DND-41 (cell line): ENCODE measurements around the gene FAM200C.

ENCODE experiments used
- ATAC-seq: fragments of 200-7000 bp; cut with Tn5 transposase; 3 replicates; pipeline ENCODE4 v1.9.1; 2021; ENCODE audit warnings: low read depth; ENCODE audit not compliant: insufficient read depth
- DNase-seq: peaks from one replicate; pipeline ENCODE4 v3.0.0-alpha.2; 2020
- H2AFZ ChIP-seq: 2 replicates; pipeline ENCODE4 v1.6.0; 2012; ENCODE audit warnings: low read depth, low read length
- H3K27ac ChIP-seq: 2 replicates; pipeline ENCODE4 v1.5.1; 2012; ENCODE audit warnings: low read length, inconsistent platforms
- H3K27me3 ChIP-seq: fragments of 200-600 bp; sonication (generic); 2 replicates; pipeline ENCODE4 v1.6.0; 2012; ENCODE audit warnings: low read length, mild to moderate bottlenecking, inconsistent platforms; ENCODE audit not compliant: insufficient read depth, poor library complexity
- H3K36me3 ChIP-seq: 2 replicates; pipeline ENCODE4 v1.5.1; 2012; ENCODE audit warnings: low read length, inconsistent platforms; ENCODE audit not compliant: insufficient read depth
- H3K4me1 ChIP-seq: 2 replicates; pipeline ENCODE4 v1.5.1; 2012; ENCODE audit warnings: mild to moderate bottlenecking, low read length; ENCODE audit not compliant: insufficient read depth
- H3K4me2 ChIP-seq: 2 replicates; pipeline ENCODE4 v1.6.0; 2012; ENCODE audit warnings: mild to moderate bottlenecking, moderate library complexity, low read length, inconsistent platforms; ENCODE audit not compliant: insufficient read depth
- H3K4me3 ChIP-seq, 2 experiments: fragments of 200-600 bp in 1 of 2; shearing (Covaris generic) in 1 of 2; 2 replicates each; pipeline ENCODE4 v1.5.1; 2012 to 2016; ENCODE audit warnings: inconsistent platforms in 2 of 2, low read length in 2 of 2, mild to moderate bottlenecking in 2 of 2, low read depth in 1 of 2, moderate library complexity in 1 of 2
- H3K79me2 ChIP-seq: 2 replicates; pipeline ENCODE4 v1.6.0; 2012; ENCODE audit warnings: low read length, inconsistent platforms; ENCODE audit not compliant: insufficient read depth
- H3K9ac ChIP-seq: 2 replicates; pipeline ENCODE4 v1.6.0; 2012; ENCODE audit warnings: low read depth, mild to moderate bottlenecking, inconsistent platforms, low read length, moderate library complexity
- H3K9me3 ChIP-seq: 2 replicates; pipeline ENCODE4 v1.5.1; 2012; ENCODE audit warnings: low read length, moderate library complexity, mild to moderate bottlenecking, inconsistent platforms; ENCODE audit not compliant: insufficient read depth, severe bottlenecking
- H4K20me1 ChIP-seq: 2 replicates; pipeline ENCODE4 v1.6.0; 2012; ENCODE audit warnings: low read length; ENCODE audit not compliant: insufficient read depth
- EZH2 ChIP-seq: IDR thresholded peaks from 3 replicates; pipeline ENCODE4 v1.6.1; 2012; ENCODE audit warnings: borderline replicate concordance, low read depth, mild to moderate bottlenecking, moderate library complexity, low read length, inconsistent platforms; ENCODE audit not compliant: severe bottlenecking
- TF ChIP-seq, protein P1 (sequence below): IDR thresholded peaks from 2 replicates; pipeline ENCODE4 v1.5.1; 2012; ENCODE audit warnings: borderline replicate concordance, low read length, moderate library complexity, mild to moderate bottlenecking; ENCODE audit not compliant: poor library complexity, severe bottlenecking; ENCODE audit errors: extremely low read depth

The FAM200C gene

DNA sequence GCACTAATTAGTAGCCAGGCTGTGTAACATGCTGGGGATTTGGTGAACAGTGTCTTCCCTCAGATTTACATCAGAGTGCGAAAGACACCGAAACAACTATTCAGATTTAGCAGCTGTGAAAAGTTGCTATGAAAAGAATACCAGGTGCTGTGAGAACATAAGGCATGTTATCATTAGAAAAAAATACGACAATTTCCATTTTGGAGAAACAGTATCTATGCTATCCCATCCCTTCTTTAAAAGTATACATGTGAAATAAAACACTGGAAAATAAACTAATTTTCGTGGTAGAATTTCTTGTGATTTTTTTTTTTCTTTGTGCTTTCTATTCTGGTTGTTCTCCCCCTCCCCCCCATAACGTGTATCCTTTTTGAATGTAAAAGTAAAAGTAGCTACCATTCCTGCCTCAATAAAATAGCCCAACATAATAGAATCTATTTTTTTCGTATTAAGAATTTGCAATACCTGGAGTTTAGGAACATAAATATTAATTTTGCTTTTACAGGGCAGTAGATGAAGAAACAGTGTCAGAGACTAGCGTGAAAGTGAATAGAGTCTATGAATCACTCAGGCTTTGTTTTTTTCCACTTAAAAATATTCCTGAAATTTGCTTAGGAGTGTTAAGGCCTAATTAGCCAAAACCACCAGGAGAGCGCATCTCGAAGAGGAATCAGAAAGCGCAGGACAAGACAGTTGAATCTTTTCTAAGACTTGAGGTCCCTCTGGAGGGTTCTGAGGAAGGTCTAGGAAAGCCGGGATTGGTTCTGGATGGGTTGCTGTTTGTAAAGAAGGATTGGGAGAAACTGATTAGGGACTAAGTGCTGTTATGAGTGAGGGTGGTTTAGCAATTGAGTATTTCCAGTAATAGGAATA, 19.8 kb upstream of the FAM200C start:
- H3K4me2 ChIP-seq: peak overlapping the region; percentile 78
- DNase-seq: no peak
- peaks cover 75% of the 10 kb centered on the region for H3K79me2 ChIP-seq
- H3K27ac ChIP-seq: peak overlapping the region; percentile 87
- ATAC-seq: 0 out of 3 replicates have a peak, but pooled peaks have one; percentile 2
- no peaks in the 10 kb centered on the region for H3K9me3 ChIP-seq
- H3K27me3 ChIP-seq: no peaks in the 10 kb centered on the region
- no peak for TF ChIP-seq EZH2
- TF ChIP-seq, protein P1, sequence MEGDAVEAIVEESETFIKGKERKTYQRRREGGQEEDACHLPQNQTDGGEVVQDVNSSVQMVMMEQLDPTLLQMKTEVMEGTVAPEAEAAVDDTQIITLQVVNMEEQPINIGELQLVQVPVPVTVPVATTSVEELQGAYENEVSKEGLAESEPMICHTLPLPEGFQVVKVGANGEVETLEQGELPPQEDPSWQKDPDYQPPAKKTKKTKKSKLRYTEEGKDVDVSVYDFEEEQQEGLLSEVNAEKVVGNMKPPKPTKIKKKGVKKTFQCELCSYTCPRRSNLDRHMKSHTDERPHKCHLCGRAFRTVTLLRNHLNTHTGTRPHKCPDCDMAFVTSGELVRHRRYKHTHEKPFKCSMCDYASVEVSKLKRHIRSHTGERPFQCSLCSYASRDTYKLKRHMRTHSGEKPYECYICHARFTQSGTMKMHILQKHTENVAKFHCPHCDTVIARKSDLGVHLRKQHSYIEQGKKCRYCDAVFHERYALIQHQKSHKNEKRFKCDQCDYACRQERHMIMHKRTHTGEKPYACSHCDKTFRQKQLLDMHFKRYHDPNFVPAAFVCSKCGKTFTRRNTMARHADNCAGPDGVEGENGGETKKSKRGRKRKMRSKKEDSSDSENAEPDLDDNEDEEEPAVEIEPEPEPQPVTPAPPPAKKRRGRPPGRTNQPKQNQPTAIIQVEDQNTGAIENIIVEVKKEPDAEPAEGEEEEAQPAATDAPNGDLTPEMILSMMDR: no peak
- H4K20me1 ChIP-seq: peaks cover 5% of the 10 kb centered on the region; the same call in 1 of the 2 replicates
- peak overlapping the region; percentile 75 for H3K9ac ChIP-seq
- peak overlapping the region; percentile 69 to 80; a peak in 3 of 4 replicates for H3K4me3 ChIP-seq
- H3K4me1 ChIP-seq: peaks cover 64% of the 10 kb centered on the region
- peak overlapping the region; percentile 63 for H2AFZ ChIP-seq
- peaks cover 35% of the 10 kb centered on the region for H3K36me3 ChIP-seq

DNA sequence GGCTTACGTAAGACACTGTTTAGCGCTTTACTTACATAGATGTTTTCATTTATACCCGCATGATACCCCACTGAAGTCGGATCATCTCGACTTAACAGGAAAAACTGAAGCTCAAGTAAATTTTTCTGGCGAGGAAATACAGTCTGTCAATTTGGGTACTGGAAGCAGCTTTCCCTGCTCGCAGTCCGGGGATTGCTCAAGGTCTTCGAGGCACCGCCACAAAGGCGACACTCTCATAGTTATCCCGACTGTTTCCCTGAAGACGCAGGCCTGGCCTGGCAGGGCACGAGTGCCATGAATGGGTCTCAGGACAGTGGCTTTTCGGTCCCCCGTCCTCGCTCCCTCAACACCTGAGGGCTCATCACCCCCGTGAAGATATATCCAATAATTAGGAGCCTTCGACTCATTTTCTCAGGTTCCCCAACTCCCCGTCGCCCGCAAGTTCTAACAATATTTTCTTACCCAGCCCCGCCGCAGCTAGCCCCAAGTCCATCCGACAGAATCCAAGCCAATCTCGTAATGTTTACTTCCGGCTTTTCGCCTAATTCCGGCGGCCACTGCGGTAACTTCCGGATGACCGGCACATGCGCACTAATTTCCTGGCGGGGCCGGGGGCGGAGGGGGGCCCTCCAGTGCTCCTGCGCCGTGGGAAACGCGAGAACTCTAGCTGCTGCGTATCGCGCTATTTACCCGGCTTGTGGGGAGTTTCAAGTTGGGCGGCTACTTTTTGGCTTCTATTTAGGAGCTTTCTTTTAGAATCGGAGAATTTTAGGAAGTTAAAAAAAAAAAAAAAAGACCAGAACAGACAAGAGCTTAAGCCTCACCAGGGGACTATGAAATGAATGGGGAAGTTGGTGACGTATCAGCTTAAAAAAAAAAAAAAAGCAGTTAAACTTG, 19.0 kb upstream of the FAM200C start, which contains the start of gene SLU7:
TSS of gene SLU7 (minus strand) at position 521 of the 897 bp plus-strand sequence. CDS start 3,787 bp downstream, outside the sequence.
- Histone ChIP-seq H3K27me3 (no peaks in the 10 kb centered on the region), H3K9me3 (no peaks in the 10 kb centered on the region), H3K4me3 (peak within 1 kb of the TSS; percentile 69 to 80), H3K36me3 (peaks cover 33% of the 10 kb centered on the region), H3K79me2 (peaks cover 66% of the 10 kb centered on the region), H2AFZ (peak within 1 kb of the TSS; percentile 80), H4K20me1 (peaks cover 5% of the 10 kb centered on the region; the same call in 1 of the 2 replicates), H3K4me2 (peak within 1 kb of the TSS; percentile 78), H3K4me1 (peaks cover 55% of the 10 kb centered on the region), H3K27ac (peak within 1 kb of the TSS; percentile 87), H3K9ac (peak within 1 kb of the TSS; percentile 75)
- peak; percentile 94 for DNase-seq
- TF ChIP-seq EZH2: no peak
- TF ChIP-seq, protein P1: no peak
- ATAC-seq: peak; percentile 78

DNA sequence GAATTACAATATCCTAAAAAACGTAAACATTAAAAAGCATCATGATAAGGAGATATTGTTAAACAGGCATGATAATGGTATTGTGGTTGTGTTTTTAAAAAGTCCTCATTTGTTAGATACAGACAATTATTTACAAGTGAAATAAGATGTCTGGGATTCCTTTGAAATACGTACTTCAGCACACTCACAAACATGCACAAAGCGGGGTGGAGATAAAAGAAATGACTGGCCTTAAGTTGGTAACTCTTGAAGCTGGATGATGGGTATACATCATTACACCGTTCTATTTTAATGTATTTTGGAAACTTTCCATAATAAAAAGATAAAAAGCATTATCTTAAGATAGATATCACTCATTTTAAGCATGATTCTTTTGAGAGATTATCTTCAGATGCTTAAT, 1.0 kb downstream of the FAM200C start:
- no peak overlapping the region for H2AFZ ChIP-seq
- H3K9me3 ChIP-seq: no peaks in the 10 kb centered on the region
- peak overlapping the region; percentile 92 for H3K27ac ChIP-seq
- DNase-seq: no peak
- H3K27me3 ChIP-seq: no peaks in the 10 kb centered on the region
- peak overlapping the region; percentile 74 for H3K4me2 ChIP-seq
- peaks cover 25% of the 10 kb centered on the region for H3K36me3 ChIP-seq
- peak overlapping the region; percentile 42 to 69; a peak in 3 of 4 replicates for H3K4me3 ChIP-seq
- H3K9ac ChIP-seq: peak overlapping the region; percentile 85
- no peaks in the 10 kb centered on the region for H4K20me1 ChIP-seq
- peaks cover 36% of the 10 kb centered on the region for H3K79me2 ChIP-seq
- TF ChIP-seq EZH2: no peak
- peaks cover 32% of the 10 kb centered on the region for H3K4me1 ChIP-seq
- no peak for ATAC-seq
